Suprapubic skin (tissue), 4 donors: Measurements from ENCODE around the gene PSMC6.

Experiments
- POLR2A ChIP-seq, 2 donors: fragments of 450-650 bp; IDR thresholded peaks; one replicate each; pipeline ENCODE4 v1.6.1; 2017; ENCODE audit warnings: antibody characterized with exemption in 2 of 2, mild to moderate bottlenecking in 2 of 2, moderate library complexity in 2 of 2
- POLR2AphosphoS5 ChIP-seq, 3 donors: sonication (generic); formaldehyde crosslinking; IDR thresholded peaks; one replicate each; pipeline ENCODE4 v1.6.1; 2017; ENCODE audit warnings: antibody characterized with exemption in 3 of 3
- TF ChIP-seq, protein P1 (sequence below), 2 donors: fragments of 200-600 bp in 1 of 2; fragments of 450-650 bp in 1 of 2; sonication (generic) in 1 of 2; IDR thresholded peaks; one replicate each; pipeline ENCODE4 v1.5.1; 2016 to 2019; ENCODE audit warnings: antibody characterized with exemption in 2 of 2, mild to moderate bottlenecking in 1 of 2, moderate library complexity in 1 of 2

DNA sequence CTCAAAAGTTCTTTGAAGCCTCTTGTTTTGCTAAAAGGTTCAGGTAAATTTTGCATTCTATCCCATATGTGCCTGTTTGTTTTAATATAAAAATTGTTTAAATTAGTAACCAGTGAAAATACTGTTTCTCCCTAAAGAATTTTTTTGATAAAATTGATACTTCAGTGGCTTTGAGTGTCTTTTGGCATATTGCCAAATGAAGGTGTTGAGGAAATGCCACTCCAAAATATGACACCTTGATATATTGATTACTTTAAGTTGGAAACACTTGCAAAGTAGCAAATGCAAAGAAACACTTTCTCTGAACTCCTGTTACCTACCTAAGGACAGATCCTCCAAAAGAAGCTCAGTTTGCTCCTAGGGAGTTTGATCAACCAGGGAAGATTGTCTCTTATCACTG, 31.4 kb downstream of the PSMC6 start:
- TF ChIP-seq, protein P1, sequence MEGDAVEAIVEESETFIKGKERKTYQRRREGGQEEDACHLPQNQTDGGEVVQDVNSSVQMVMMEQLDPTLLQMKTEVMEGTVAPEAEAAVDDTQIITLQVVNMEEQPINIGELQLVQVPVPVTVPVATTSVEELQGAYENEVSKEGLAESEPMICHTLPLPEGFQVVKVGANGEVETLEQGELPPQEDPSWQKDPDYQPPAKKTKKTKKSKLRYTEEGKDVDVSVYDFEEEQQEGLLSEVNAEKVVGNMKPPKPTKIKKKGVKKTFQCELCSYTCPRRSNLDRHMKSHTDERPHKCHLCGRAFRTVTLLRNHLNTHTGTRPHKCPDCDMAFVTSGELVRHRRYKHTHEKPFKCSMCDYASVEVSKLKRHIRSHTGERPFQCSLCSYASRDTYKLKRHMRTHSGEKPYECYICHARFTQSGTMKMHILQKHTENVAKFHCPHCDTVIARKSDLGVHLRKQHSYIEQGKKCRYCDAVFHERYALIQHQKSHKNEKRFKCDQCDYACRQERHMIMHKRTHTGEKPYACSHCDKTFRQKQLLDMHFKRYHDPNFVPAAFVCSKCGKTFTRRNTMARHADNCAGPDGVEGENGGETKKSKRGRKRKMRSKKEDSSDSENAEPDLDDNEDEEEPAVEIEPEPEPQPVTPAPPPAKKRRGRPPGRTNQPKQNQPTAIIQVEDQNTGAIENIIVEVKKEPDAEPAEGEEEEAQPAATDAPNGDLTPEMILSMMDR (IDR thresholded peaks at IDR 0.05) = no peak
- TF ChIP-seq POLR2A (IDR thresholded peaks at IDR 0.05) = no peak
- TF ChIP-seq POLR2AphosphoS5 (IDR thresholded peaks at IDR 0.05) = no peak
